K562 (cell line): ENCODE results near the gene KDF1. TPM values are rescaled to one million over a fixed set of nuclear protein-coding genes. Genes with fewer than 3 reads are reported as not detected.

ENCODE experiments used
- ATAC-seq: fragments of 200-7000 bp; cut with Tn5 transposase; 3 replicates; pipeline ENCODE4 v1.9.1; 2020; ENCODE audit warnings: moderate library complexity
- BruUV-seq: library from RNA; stranded (reverse); fragments of 400-500 nt; replicated peaks from 2 replicates; lab custom pipeline; 2021; lab: Mats Ljungman, UMichigan
- CTCF ChIA-PET: fragments of 300-600 bp; formaldehyde crosslinking; extraction: SDS; loops from one replicate; lab custom pipeline; 2021; ENCODE audit warnings: low intra/inter-chr PET ratio; lab: Yijun Ruan, JAX
- POLR2A ChIA-PET: fragments of 300-600, 350-650 bp; sonication (Branson Sonifier 250); formaldehyde crosslinking; extraction: SDS; loops from one replicate; lab custom pipeline; 2021; ENCODE audit warnings: antibody characterized with exemption, inconsistent platforms; lab: Yijun Ruan, JAX
- DNase-seq, 4 experiments: peaks; one replicate each; pipeline versions ENCODE4 v3.0.0 to v3.0.0-alpha.2; 2011 to 2018; ENCODE audit warnings: low spot score in 3 of 4, mixed read lengths in 3 of 4; ENCODE audit errors: extremely low read depth in 1 of 4
- FAIRE-seq: peaks from 2 replicates; lab custom pipeline; 2011; peaks lifted over from hg19 to GRCh38; lab: Jason Lieb, UNC
- H2AFZ ChIP-seq: 2 replicates; pipeline ENCODE4 v1.6.0; 2011; ENCODE audit warnings: low read depth, low read length, control low read depth, inconsistent platforms
- H3K27ac ChIP-seq: fragments of 200-600 bp; 3 replicates; pipeline ENCODE4 v1.8.0; 2011; ENCODE audit warnings: low read depth, mild to moderate bottlenecking, control low read depth, inconsistent platforms, low read length, moderate library complexity, mixed read lengths; ENCODE audit errors: extremely low read depth
- H3K27me3 ChIP-seq, 2 experiments: fragments of 300-600 bp in 1 of 2; 2 replicates in 1 of 2; 3 replicates in 1 of 2; pipeline versions ENCODE4 v1.6.0 to v1.8.0; 2011; ENCODE audit warnings: inconsistent platforms in 2 of 2, low read length in 2 of 2, mild to moderate bottlenecking in 1 of 2, mixed read lengths in 1 of 2, moderate library complexity in 1 of 2; ENCODE audit not compliant: control insufficient read depth in 2 of 2, insufficient read depth in 2 of 2
- H3K36me3 ChIP-seq: fragments of 300-600 bp; 3 replicates; pipeline ENCODE4 v1.8.0; 2011; ENCODE audit warnings: mild to moderate bottlenecking, low read length, inconsistent platforms; ENCODE audit not compliant: control insufficient read depth, insufficient read depth
- H3K4me1 ChIP-seq, 2 experiments: fragments of 200-600 bp in 1 of 2; replicated peaks in 1 of 2; 2 replicates in 1 of 2; 3 replicates in 1 of 2; pipeline versions ENCODE4 v1.5.1 to v1.8.0; 2011; ENCODE audit warnings: inconsistent platforms in 2 of 2, low read length in 2 of 2, mild to moderate bottlenecking in 1 of 2, mixed read lengths in 1 of 2, moderate library complexity in 1 of 2; ENCODE audit not compliant: control insufficient read depth in 2 of 2, insufficient read depth in 2 of 2
- H3K4me2 ChIP-seq: 2 replicates; pipeline ENCODE4 v1.6.1; 2011; ENCODE audit warnings: low read length, control low read depth, inconsistent platforms, mixed read lengths; ENCODE audit not compliant: insufficient read depth
- H3K4me3 ChIP-seq: fragments of 200-600 bp; sonication (generic), shearing (Covaris generic); 2 replicates; pipeline ENCODE4 v1.5.1; 2016; ENCODE audit warnings: control low read depth, inconsistent platforms
- H3K79me2 ChIP-seq: fragments of 200-600 bp; 3 replicates; pipeline ENCODE4 v1.8.0; 2011; ENCODE audit warnings: low read length, inconsistent platforms; ENCODE audit not compliant: control insufficient read depth, insufficient read depth
- H3K9ac ChIP-seq, 2 experiments: 2 replicates each; pipeline versions ENCODE4 v1.6.0 to v1.6.1; 2011; ENCODE audit warnings: low read depth in 2 of 2, low read length in 2 of 2, control low read depth in 1 of 2, inconsistent platforms in 1 of 2, mild to moderate bottlenecking in 1 of 2, mixed read lengths in 1 of 2; ENCODE audit not compliant: insufficient read depth in 1 of 2
- H3K9me1 ChIP-seq: one replicate; pipeline ENCODE4 v1.6.0; 2011; ENCODE audit warnings: inconsistent platforms, mild to moderate bottlenecking, low read length, moderate library complexity; ENCODE audit not compliant: control insufficient read depth, insufficient read depth
- H3K9me3 ChIP-seq: replicated peaks from 2 replicates; pipeline ENCODE4 v1.5.1; 2011; ENCODE audit warnings: low read depth, low read length, inconsistent platforms; ENCODE audit not compliant: control insufficient read depth, insufficient read depth
- H4K20me1 ChIP-seq: replicated peaks from 2 replicates; pipeline ENCODE4 v1.6.1; 2011; ENCODE audit warnings: low read length, inconsistent platforms, mixed read lengths; ENCODE audit not compliant: control insufficient read depth, insufficient read depth
- ILF3 ChIP-seq: fragments of 450-650 bp; IDR thresholded peaks from 2 replicates; pipeline ENCODE4 v1.6.1; 2018; ENCODE audit warnings: antibody characterized with exemption, mild to moderate bottlenecking, moderate library complexity, borderline replicate concordance
- NFE2 ChIP-seq: IDR thresholded peaks from 2 replicates; pipeline ENCODE4 v1.6.1; 2014; ENCODE audit warnings: antibody characterized with exemption, low read depth
- NR2F6 ChIP-seq: fragments of 450-650 bp; formaldehyde crosslinking; IDR thresholded peaks from 2 replicates; pipeline ENCODE4 v1.4.0; 2020; ENCODE audit warnings: mild to moderate bottlenecking
- ZNF133 ChIP-seq: fragments of 250-450 bp; sonication (Bioruptor Pico); IDR thresholded peaks from 2 replicates; pipeline ENCODE4 v1.4.0; 2020; ENCODE audit warnings: mild to moderate bottlenecking
- WGBS: fragments of 100-300 bp; shearing (Covaris generic); methylation state at CpG from one replicate; pipeline ENCODE4 v1.1.6; 2016; ENCODE audit warnings: low coverage, mixed read lengths; ENCODE audit not compliant: insufficient coverage; ENCODE audit errors: missing lambda C conversion rate; 5-methylcytosine and 5-hydroxymethylcytosine counted together
- in situ Hi-C: fragments of 300-500 bp; cut with MboI; formaldehyde crosslinking; loops from 4 replicates; pipeline ENCODE4 v1.15.0; 2018; ENCODE audit warnings: inconsistent platforms, mixed read lengths
- intact Hi-C: fragments of 100-400 bp; cut with micrococcal nuclease; formaldehyde crosslinking; loops from 2 replicates; pipeline ENCODE4 v1.14.2; 2022
- polyA plus RNA-seq, 8 experiments: library from polyadenylated mRNA; depleted of rRNA in 4 of 8; stranded (reverse) in 5 of 8; unstranded in 3 of 8; fragments of >200 nt; fragmentation: Nextera tagmentation in 2 of 8; fragmentation: Illumina TruSeq in 1 of 8; extraction: Ambion mirVana in 2 of 8; extraction: Trizol in 1 of 8; gene quantifications; 2 replicates each; pipeline versions ENCODE4 v1.2.1 to v1.2.3, GENCODE V29; 2011 to 2014; ENCODE audit warnings: inconsistent platforms in 1 of 8, missing spikeins in 1 of 8
- total RNA-seq, 7 experiments: library from RNA; depleted of rRNA in 6 of 7; stranded (reverse); fragments of >200 nt in 6 of 7; fragmentation: Illumina TruSeq in 2 of 7; extraction: Trizol in 2 of 7; gene quantifications; 2 replicates each; pipeline versions ENCODE4 v1.2.1 to v1.2.3, GENCODE V29; 2011 to 2021; ENCODE audit warnings: low replicate concordance in 1 of 7

The KDF1 gene
- total and polyA plus RNA-seq, 9 of the 15 experiments (the other 6 are each of a cell fraction or from before 2014, with no cell fraction given), result 0.38 to 1.9 (median 0.83) TPM

DNA sequence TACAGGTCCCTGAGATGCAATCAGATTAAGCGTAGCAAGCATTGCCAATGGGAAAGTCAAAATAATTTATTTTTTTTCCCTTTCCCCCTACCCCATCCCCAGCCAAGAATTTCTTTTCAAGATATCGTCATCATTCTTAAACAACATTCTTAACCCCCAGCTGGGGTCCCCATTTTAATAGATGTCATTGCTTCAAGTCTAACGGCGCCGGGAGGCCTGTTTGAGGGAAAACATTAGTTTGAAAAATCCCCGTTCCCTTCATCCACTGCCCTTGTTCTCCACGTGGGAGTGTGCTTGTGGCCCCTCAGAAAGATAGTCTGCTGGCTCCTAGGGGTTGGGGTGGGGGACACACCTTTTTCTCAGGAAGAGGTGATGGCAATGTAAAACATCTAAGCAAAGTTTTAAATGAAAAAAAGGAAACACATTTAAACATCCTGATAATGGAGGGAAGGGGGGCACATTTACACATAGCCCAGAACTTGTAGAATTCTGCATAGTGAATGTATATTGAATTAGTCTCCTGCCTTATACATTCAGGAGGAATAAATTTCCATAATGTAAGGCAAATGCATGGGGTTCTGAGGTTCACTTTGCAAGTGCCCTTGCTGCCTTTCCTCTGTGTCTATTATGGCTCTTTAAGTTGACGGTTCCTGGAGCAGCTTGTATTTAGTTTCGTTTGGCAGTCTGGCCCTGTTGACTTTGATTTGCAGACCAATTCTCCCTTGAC lies 40.0 kb upstream of the KDF1 start:
- 42% methylated on average over 9 of the region's 9 CpGs for WGBS
- Histone ChIP-seq H3K9me1 (no peaks in the 10 kb centered on the region), H3K27me3 (peaks cover 0 to 2% of the 10 kb centered on the region in 2 experiments; a peak in 1 of 5 replicates), H3K79me2 (no peaks in the 10 kb centered on the region), H3K9me3 (no peaks in the 10 kb centered on the region), H3K4me3 (no peak overlapping the region), H3K9ac (no peak overlapping the region), H3K4me2 (no peak overlapping the region), H2AFZ (no peak overlapping the region)
- POLR2A ChIA-PET, result interaction anchor here (0.6 kb wide), 1 partner anchor 111 kb away, joined by 3 read pairs; no protein-coding TSS in a partner anchor
- in situ Hi-C loops, result no loop called here
- ATAC-seq, result no peak
- DNase-seq, result no peak
- no peak for FAIRE-seq
- no peak for TF ChIP-seq NR2F6 (CRISPR knock-in tag)
- TF ChIP-seq ILF3, result no peak
- no peak for TF ChIP-seq ZNF133 (CRISPR knock-in tag)
- TF ChIP-seq NFE2, result no peak
- TF ChIP-seq, all 486 proteins: peak for 0
- intact Hi-C loops, result no loop called here
- peaks cover 20 to 21% of the 10 kb centered on the region in 2 experiments for H3K4me1 ChIP-seq
- H3K36me3 ChIP-seq, result no peaks in the 10 kb centered on the region
- CTCF ChIA-PET, result interaction anchor here (3.6 kb wide), 1 partner anchor 98 kb away, joined by 45 read pairs; no protein-coding TSS in a partner anchor
- no peaks in the 10 kb centered on the region; the same call in 1 of the 2 replicates for H4K20me1 ChIP-seq
- no TSS peak for BruUV-seq
- no peak overlapping the region for H3K27ac ChIP-seq
